Hematopoietic multipotent progenitor cell treated with erythropoietin and hydrocortisone succinate and interleukin-3 and kit ligand, for 4 days (in vitro differentiated cells): ENCODE measurements around the gene FGF9.

Experiments used
- DNase-seq: peaks from one replicate; pipeline ENCODE4 v3.0.0-alpha.2; 2015

FGF9 gene

DNA sequence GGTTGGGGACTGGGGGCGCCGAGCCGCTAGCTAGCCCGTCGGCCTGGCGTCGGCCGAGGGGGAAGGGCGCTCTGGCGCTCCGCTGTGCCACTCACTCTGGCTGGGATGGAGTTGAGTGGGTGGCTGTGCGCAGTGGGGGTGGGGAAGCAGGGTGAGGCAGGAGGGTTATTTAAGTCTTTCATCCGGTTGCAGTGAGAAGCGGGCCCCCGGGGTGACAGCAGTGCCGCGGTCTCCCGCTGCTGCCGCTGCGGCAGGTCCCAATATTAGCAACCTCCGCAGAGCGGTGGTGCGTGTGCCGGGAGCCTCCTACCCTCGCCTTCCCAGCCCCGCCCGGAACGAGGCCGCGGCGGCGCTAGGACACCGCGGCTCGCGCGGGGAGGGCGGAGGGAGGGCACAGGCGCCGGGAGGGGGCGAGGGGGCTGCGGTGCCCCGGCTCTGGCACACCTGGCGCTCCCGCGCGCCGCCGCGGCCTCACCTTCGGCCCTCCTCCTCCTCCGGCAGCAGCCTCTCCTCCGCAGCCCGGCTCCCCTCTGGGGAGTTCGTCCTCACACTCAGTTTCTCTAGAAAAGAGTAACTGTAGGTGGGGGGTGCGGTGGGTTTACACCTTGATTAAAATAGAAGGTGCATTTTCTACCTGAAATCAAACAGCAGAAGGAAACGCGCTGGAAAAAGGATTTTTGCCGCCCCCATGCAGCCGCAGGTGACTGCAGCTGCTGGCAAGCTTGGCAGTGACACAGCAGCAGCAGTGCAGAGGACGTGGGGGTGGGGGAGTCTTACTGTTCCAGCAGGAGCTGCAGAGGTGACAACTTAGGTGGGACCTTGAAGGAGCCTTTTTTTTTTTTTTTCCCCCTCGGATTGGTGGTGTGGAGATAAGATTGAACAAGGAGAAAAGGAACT lies 4.5 kb downstream of the FGF9 start:
- peak; percentile 10 for DNase-seq

DNA sequence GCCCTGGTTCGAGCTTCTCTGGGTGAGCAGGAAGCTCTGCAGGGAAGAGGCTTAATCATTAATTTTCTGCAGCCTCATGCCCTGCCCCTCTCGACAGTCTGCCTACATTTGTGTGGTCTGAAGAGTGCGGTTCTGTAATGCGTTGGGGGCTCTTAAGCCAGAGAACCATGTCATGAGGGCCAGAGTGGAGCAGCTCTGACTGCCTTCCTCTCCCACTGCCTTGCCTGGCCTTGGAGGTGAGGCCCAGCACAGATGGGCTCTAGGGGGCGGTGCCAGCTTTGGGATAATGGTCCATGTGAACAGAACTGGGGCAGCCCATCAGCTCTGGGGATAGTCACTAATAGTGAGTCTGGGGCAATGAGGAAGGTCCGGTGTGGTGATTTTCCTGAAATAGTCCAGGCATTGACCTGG lies 5.7 kb downstream of the FGF9 start:
- peak; percentile 24 for DNase-seq

DNA sequence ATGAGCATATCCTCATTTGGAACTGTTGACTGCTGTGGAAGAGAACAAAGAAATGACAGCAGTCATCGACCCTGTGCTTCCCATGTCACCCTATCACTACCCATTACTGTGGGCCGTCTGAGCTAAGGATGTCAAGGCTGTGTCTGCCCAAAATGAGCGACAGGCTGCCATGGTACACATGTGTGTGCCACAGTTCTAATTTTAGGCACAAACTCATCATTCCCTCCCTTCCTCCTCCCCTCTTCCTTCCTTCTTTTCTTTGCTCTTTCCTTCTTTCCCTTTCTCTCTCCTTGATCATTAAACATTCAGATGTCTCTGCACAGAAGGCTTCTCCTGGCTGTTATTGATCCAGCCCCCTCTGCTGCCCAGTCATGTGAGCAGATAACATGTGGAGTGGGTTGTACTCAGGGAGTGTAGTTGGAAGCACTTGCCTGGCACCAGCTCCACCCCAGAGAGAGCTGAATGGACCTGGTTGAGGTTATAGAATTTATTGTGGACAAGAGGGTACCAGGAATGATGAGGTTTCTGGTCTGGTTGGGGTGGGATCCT lies 6.3 kb downstream of the FGF9 start:
- DNase-seq: no peak

DNA sequence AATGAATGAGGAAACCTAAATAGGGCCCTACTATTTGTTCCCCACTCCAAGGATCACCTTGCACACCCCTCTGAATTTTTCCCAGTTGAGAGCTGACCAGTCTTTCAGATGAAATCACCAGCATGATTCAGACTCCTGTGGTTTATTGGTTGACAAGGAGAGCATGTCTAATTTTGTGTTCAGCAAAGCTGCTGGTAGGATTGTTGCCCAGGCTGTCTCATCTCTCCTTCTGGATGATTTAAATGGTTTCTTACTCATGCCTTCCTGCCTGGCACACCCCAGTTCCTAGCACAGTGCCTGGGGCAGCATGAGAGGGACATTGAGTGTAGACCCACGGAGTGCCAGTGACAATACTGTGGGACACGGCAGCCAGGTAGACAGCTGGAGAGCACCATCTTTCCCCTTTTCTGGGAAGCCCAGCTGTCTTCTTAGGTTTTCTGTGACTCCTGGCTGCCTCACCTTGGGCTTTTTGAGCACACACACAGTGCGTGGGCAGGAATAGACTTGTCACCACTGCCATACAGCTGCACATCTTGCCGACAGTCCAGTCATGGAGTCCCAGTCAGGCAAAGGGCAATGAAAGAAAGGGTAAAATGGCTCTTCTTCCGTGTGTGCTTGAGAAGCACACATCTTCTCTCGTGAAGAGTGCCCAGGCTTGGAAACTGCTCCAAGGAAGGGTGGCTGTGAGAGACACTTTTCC lies 12.3 kb downstream of the FGF9 start:
- DNase-seq: no peak

DNA sequence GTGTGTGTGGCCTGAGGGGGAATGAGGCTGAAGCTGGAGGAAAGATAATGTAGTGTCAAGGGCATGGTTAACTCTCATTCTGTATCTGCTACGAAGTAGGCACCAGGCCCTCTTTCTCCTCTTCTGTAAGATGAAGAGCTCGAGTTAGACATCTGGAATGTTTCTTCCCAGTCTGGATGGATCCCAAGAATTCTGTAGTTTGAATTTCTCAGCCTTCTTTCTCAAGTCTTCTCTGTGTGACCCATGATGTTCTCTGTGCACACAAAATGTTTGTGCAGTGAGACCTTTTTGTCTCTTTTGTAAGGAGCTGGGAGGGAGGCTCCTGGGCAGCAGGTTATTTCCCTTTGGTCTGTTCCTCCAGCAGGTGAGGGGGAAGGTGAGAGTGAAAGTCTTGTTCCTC lies 13.7 kb downstream of the FGF9 start:
- no peak for DNase-seq

DNA sequence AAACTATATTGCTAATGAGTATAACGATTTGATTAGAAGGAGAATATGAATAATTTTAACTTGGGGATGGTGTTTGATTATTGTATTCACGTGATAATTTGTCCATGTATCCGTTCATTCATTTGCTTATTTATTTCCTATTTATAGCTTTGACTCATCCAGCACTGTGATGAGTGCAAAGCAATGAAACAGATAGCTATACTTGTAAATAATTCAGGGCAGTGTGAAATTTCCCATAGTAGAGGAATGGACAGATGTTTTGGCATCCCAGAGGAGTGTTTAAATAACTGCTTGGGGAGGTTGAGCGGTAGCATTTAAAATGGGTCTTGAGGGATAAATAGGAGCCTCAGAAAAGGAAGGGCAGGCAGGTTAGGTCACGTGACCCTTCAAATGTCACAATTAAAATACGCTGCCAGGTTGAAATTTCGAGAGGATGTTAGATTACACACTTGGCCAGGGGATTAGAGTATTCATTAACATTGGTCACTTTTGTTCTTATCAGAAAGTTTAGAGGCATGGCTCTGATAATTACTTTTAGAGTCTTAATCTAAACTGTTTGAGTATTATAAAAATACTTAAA lies 14.7 kb downstream of the FGF9 start:
- no peak for DNase-seq

DNA sequence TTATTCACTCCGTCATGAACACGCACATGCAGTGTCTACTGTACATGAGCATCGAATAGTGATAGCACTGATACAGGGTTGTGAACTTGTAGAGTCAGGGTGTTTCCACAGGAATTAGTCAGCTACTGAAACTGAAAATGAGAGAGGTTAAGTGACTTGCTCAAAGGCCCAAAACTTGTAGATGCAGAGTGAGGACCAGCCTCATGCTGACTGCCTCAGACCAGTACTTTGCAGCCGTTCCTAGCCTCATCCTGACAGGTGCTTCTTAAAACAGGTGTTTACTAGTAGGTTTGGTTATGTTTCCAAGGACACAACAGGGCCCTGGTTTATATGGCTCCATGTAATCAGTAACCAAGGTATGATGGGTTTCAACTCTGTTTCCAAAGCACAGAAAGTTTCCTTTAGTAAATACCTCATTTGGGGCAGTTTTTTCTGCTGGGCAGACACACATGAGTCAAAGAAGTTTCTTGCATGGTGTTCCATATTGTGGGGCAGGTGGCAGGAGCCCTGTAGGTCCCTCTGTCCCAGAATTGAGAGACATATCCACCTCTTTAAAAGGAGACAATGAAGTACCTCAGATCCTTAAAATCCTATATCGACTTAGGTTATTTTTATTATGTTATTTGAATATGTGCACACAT lies 16.0 kb downstream of the FGF9 start:
- no peak for DNase-seq

DNA sequence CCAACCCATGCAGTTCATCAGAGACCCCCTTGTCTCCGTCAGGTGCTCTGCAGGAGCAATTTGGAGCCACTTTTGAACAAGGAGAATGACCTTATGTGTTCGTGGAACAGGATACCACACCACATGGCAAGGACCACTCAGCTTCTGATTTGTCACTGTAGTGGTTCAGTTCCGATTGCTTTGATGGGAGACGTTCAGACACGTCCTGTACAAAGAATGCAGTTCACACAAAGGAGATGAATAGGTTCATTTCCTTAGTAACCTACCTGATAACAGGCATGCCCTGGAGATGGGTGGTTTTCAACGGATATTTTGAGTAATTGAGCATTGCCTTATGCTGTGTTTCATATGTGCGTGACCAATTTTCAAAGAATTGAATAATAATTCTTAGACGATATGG lies 17.2 kb downstream of the FGF9 start:
- no peak for DNase-seq

DNA sequence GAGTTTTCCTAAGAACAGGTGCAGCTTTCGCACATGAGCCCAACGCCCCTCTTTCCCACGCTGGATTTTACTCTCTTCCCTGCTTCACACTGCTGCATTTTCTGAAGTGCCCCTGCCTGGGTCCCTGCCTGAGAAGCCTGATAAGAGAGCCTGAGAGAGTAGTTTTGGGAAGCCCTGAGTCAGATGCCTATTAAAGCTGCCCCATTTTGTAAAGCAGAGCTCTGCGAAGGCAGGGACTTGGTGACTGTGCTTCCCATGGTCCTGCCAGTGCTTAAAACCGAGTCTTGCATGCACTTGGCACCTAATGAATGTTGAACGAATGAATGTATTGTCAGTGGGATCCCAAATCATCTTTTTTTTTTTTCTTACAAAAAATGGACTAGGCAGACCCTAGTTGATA lies 18.2 kb downstream of the FGF9 start:
- no peak for DNase-seq

DNA sequence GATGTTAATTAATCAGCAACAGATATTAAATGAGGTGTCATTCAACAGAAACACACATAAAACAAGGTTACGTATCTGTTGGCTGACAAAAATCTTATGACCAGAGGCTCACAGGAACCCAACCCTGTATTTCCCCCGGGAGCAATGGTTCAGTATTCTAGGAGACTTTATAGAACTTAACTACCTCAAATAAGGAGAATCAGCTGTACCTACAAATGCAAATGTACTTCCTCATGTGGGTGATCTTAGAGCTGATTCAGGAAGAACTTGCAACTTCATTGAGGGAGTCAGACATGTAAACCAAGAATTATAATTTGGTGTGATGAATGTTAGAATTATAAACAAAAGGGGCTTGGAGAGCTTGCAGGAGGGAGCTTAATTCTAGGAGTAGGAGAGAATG lies 20.1 kb downstream of the FGF9 start:
- DNase-seq: no peak

DNA sequence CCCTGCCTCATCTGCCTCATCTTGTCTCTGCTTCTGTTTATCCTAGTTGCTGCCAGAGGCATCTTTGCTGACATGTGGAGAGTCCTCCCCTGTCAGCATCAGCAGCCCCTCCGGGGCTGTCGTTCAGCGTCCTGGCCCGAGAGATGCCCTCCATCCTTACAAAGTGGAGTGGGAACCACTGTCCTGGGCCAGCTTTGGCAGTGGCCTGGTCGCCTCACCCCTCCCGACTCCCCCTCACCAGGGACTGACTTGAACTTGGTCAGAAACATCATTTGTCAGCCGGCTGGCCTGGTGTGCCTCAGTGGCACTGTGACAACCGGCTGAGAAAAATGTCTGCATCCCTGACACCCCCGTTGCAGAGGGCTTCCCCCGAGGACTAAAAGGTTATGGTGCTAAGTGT lies 20.6 kb downstream of the FGF9 start:
- no peak for DNase-seq

DNA sequence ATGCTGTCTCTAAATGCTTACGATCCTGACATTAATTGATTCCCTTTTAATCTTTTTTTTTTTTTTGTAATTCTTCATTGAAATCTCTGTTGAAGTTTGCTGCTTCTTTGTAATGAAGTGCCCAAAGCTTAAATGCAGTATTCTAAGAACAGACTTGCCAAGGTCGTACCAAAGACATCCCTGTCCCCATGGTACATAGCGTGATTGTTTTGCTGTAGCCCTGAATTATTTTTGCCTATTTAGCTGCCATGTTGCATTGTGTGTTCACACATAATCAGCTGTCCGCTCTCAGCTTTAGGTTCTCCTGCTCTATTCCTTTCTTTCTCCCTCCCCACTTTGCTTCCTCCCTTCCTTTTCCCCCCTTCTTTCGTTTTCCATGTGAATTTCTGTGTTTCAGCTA lies 21.1 kb downstream of the FGF9 start:
- DNase-seq: no peak

DNA sequence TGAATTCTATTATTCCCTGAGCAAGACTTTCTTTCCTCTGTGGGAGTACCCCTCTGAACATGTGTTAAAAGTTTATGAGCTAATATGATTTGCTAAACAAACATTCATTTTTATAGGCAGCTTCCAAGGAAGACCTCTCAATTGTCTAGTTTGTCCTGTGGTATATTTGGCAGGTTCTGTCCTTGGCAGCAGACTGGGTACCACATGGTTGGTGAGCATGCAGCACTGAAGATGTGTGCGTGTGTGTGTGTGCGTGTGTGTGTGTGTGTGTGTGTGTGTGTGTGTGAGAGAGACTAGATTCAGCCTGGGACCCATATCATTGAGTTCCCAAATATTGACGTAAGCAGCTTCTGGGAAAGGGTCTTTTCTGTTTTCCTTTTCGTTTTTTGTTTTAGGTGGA lies 24.0 kb downstream of the FGF9 start:
- DNase-seq: no peak

DNA sequence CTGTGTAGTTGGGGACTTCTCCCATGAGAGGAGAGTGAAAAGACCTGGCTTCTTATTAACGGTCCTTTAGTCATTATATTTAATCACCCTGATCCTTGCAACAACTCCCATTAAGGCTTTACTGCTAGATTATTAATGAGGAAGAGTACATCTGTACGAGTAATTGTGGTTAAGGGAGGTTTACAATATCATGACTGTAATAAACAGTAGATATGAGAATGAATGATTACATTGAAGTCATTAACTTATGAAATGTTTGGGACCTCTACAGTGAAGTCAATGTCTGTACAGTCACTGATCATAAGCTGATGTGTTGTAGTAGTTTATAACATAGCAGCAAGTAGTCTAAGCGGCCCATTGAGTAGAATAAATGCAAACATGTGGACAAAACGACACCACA lies 24.7 kb downstream of the FGF9 start:
- DNase-seq: no peak

DNA sequence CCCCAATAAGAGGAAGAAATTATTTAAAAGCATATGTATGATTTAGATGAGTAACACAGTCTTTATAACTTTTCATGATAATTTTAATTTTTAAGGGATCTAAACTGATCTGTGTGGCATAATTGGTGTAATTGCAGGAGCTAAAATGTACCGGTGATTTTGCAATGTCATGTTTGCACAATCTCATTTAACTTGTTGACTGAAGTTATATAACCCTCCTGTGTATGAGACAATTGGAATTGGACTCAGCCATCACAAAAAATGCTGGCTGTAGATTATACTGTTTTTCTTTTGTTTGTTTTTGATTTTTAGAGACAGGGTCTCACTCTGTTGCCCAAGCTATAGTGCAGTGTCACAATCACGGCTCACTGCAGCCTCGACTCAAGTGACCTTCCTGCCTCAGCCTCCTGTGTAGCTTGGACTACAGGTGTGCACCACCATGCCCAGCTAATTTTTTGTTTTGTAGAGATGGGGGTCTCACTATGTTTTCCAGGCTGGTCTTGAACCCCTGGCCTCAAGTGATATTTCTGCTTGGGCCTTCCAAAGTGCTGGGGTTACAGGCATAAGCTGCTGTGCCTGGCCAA lies 26.1 kb downstream of the FGF9 start:
- no peak for DNase-seq

DNA sequence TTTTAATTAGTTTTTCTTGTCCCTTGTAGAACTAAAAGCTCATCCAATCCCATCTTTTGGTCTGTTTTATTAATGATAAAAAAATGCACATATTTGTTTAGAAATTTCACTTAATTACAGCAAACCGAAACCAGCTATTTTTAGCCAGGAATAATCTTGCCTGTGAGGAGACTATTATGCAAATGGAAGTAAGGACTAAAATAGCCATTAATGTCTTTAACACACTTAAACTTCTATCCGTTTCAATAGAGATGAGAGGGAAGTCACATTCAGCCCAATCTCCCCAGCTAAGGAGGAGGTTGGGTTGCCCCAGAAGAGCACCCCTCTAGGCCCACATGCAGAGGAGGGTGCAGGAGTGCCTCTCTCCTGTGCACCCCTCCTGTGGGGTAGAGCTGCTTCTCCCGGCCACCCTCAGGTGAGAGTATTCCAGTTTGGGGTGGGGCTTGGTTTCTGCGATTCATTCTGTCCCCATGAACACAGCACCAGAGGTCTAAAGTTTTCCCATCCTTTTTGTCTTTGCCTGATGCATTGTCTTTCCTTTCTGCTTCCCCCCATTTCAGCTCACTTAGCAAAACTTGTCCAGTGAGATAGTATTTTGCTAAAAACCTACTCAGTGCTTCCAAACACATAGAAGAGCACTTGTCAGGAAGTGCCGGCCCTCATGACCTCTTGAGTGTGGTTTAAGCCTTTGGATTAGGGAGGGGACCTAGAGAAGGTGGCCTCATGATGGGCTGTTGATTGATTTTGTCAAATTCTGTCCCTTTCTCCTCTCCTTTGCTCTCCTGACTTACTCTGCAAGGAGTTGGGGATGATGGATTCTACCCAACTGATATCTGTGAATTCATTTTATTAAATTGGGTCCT lies 28.2 kb downstream of the FGF9 start:
- no peak for DNase-seq

DNA sequence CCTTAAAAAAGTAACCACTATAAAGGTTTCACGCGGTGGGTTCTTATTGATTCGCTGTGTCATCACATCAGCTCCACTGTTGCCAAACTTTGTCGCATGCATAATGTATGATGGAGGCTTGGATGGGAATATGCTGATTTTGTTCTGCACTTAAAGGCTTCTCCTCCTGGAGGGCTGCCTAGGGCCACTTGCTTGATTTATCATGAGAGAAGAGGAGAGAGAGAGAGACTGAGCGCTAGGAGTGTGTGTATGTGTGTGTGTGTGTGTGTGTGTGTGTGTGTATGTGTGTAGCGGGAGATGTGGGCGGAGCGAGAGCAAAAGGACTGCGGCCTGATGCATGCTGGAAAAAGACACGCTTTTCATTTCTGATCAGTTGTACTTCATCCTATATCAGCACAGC lies 30.6 kb downstream of the FGF9 start:
- DNase-seq: no peak

DNA sequence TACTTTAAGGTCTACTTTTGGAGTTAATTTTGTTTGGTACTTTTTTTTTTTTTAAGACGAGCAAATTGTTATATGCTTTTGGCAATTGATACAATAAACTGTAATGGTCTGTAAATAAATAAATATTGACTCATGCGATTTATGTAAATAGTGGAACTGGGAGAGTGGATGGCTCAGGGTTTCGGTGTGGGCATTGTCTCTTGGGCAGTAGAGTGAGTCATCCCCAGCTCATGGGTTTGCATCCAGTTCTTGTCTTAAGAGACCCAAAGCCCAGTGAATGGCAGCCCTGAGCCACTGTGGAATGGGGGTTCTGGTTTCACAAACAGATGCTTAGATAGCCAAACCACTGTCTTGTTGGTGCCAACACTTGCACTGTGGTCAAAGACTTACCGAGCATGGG lies 33.0 kb downstream of the FGF9 start:
- DNase-seq: no peak

DNA sequence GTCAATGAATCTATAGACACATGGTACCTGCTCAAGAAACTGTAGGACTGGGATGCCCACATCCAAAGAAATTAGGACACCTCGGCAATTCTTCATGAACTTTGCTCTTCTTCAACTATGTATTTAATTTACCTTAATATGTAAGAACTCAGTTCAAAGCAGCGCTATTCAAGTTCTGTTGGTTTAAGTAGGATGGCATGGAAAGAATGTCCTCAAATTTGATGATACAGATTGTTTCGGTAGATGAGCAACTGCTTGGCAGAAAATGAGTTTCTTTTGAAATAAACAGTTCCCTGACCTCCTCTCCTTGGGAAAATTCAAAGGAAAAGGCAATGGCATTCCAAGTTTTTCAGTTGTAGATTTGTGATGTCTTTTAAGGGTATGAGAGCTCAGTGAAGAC lies 36.7 kb downstream of the FGF9 start:
- DNase-seq: no peak

DNA sequence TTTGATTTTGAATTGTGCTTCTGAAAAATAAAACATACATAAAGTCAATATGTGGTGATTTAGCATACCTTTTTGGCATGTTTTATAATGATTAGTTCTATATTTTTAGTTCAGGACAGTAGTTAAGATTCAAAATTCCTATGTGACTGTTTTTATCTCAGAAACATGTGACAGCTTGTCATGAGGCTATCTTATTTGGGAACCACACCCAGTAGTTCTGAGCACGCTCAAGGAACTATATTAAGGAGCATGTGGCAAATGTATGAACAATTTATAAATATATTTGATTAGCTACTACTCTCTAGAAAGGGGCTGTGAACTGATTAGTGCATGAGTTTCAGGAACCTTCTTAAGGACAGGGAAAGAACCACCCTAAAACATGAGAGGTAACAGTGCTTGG lies 38.8 kb downstream of the FGF9 start:
- DNase-seq: no peak

DNA sequence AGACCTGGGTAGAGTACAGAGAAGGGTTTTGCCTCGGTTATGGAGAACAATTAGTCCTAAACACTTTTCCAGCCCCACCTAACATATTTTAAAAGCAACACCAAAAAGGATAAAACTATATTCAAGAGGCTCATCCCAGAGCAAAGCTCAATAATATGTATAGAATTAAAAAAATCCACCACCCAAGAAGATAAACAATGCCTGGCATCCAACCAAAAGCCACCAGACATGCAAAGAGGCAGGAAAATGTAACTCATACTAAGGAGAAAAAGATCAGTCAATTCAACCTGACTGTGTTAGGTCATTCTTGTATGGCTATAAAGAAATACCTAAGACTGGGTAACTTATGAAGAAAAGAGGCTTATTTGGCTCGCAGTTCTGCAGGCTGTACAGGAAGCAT lies 39.3 kb downstream of the FGF9 start:
- DNase-seq: no peak

DNA sequence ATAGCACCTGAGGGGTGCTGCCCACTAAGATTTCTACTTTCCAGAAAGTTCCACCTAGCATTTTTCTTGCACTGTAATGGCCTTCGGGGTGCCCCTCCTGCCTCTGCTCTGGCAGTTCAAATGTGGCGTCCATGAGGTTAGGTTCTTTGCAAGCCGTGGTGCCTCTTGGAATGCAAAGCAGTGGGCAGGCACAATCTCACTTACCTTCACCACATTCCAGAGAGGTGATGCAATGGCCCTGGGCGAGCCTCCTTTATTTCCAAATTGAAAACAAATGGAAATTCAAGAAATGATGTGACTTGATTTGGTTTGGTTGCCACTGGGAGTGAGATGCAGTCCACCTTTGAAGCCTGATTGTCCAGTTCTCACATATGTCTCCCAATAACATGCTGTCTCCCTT lies 46.9 kb downstream of the FGF9 start:
- DNase-seq: no peak
